ENCODE data around the gene NCKAP5. TPM values are rescaled to one million over a fixed set of nuclear protein-coding genes. Genes with fewer than 3 reads are reported as not detected.

Gene NCKAP5
- total and polyA plus RNA-seq, 2 experiments from 2014 or later: 2.2 to 5.5 TPM

DNA sequence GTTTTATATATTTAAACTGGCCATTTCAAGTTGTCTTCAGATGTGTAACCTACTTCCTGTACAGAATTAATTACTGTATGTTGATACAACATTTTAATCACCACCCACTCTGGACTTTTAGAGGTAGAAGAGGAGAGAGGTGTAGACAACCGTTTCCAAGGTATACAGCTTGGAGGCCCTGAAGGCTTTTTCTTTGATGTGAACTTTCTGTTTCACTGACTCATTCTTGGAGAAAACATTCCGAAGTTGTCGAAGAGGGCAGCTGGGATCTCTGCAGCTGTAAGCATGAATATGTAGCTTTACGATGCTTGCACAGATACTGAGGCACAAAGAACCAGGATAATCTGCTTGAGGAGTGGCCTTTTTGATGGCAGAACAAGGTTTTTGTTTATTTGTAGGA lies 137.0 kb downstream of the NCKAP5 start:
- Histone ChIP-seq H2AFZ (no peak overlapping the region), H3K4me2 (no peak overlapping the region)

DNA sequence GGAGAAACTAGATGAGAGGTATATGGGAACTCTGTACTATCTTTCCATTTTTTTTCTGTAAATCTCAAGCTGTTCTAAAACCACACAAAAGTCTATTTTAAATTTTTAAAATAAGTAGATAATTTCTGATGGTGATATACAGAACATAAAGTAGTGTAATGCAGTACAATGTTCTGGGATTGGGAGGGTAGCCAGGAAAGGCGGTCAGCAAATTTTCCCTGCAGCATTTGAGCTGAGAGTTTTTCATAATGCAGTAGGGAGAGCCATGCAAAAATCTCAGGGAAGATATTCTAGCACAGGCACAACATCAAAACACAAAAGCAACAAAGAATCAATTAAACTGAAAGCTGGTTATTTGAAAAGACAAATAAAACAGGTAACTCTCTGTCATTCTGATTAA lies 141.5 kb downstream of the NCKAP5 start:
- Histone ChIP-seq H3K4me1 (ENCODE audit: insufficient read depth) (peaks cover 7% of the 10 kb centered on the region), H3K9me3 (ENCODE audit: low read depth) (no peaks in the 10 kb centered on the region), H3K36me3 (replicated peaks; ENCODE audit: insufficient read depth, low read depth) (no peaks in the 10 kb centered on the region), H3K79me2 (no peaks in the 10 kb centered on the region), H2AFZ (no peak overlapping the region), H3K27me3 (no peaks in the 10 kb centered on the region), H3K9me2 (replicated peaks; ENCODE audit: insufficient read depth) (no peaks in the 10 kb centered on the region), H3K27ac (no peak overlapping the region), H4K20me1 (ENCODE audit: insufficient read depth, poor library complexity, severe bottlenecking) (no peaks in the 10 kb centered on the region), H3K4me3 (no peak overlapping the region), H3K4me2 (no peak overlapping the region)
- DNase-seq (ENCODE audit: low spot score): no peak
- WGBS (ENCODE audit: low lambda C conversion rate, missing lambda C conversion rate): 93% methylated on average over 1 of the region's 1 CpG
- no peak for TF ChIP-seq EZH2phosphoT487 (IDR thresholded peaks at IDR 0.05; ENCODE audit: low read depth, severe bottlenecking, unreplicated experiment)
- no peak for TF ChIP-seq EZH2 (IDR thresholded peaks at IDR 0.05; ENCODE audit: borderline replicate concordance)
- TF ChIP-seq, protein P1, sequence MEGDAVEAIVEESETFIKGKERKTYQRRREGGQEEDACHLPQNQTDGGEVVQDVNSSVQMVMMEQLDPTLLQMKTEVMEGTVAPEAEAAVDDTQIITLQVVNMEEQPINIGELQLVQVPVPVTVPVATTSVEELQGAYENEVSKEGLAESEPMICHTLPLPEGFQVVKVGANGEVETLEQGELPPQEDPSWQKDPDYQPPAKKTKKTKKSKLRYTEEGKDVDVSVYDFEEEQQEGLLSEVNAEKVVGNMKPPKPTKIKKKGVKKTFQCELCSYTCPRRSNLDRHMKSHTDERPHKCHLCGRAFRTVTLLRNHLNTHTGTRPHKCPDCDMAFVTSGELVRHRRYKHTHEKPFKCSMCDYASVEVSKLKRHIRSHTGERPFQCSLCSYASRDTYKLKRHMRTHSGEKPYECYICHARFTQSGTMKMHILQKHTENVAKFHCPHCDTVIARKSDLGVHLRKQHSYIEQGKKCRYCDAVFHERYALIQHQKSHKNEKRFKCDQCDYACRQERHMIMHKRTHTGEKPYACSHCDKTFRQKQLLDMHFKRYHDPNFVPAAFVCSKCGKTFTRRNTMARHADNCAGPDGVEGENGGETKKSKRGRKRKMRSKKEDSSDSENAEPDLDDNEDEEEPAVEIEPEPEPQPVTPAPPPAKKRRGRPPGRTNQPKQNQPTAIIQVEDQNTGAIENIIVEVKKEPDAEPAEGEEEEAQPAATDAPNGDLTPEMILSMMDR (IDR thresholded peaks at IDR 0.05; ENCODE audit: poor library complexity): no peak

More for the DNA sequence above, 137.0 kb downstream of the NCKAP5 start:
- H3K9me2 ChIP-seq (replicated peaks; ENCODE audit: insufficient read depth): no peaks in the 10 kb centered on the region
- H3K4me3 ChIP-seq: no peak overlapping the region
- no peaks in the 10 kb centered on the region for H3K27me3 ChIP-seq
- no peaks in the 10 kb centered on the region for H3K79me2 ChIP-seq
- WGBS (ENCODE audit: low lambda C conversion rate, missing lambda C conversion rate): 20% methylated on average over 4 of the region's 4 CpGs
- TF ChIP-seq, protein P1 (IDR thresholded peaks at IDR 0.05; ENCODE audit: poor library complexity): no peak
- TF ChIP-seq EZH2 (IDR thresholded peaks at IDR 0.05; ENCODE audit: borderline replicate concordance): no peak
- TF ChIP-seq EZH2phosphoT487 (IDR thresholded peaks at IDR 0.05; ENCODE audit: low read depth, severe bottlenecking, unreplicated experiment): no peak
- H3K36me3 ChIP-seq (replicated peaks; ENCODE audit: insufficient read depth, low read depth): no peaks in the 10 kb centered on the region
- H4K20me1 ChIP-seq (ENCODE audit: insufficient read depth, poor library complexity, severe bottlenecking): no peaks in the 10 kb centered on the region
- no peak overlapping the region for H3K27ac ChIP-seq
- peak; percentile 30 for DNase-seq (ENCODE audit: low spot score)
- no peaks in the 10 kb centered on the region for H3K4me1 ChIP-seq (ENCODE audit: insufficient read depth)
- H3K9me3 ChIP-seq (ENCODE audit: low read depth): no peaks in the 10 kb centered on the region

DNA sequence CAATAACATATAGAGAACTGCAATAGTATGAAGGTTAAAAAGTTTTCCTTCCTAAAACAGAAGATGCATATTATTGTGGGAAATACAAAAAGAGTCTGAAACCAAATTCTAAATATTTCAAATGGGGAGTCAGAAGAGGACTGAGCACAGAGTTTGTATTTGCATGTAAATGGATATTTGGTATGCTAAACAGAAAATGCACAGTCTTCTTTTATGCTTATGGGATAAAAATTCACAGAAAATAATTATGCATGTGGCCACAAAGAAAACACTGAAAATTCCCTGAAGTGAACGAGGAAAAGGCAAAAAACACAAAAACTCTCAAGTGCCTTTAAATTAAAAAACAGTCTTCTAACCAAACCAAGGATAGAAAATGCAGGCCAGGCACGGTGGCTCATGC lies 142.7 kb downstream of the NCKAP5 start:
- Histone ChIP-seq H3K4me2 (no peak overlapping the region), H3K9me3 (ENCODE audit: low read depth) (no peaks in the 10 kb centered on the region), H3K79me2 (no peaks in the 10 kb centered on the region), H3K36me3 (replicated peaks; ENCODE audit: insufficient read depth, low read depth) (no peaks in the 10 kb centered on the region), H3K27ac (no peak overlapping the region), H3K27me3 (no peaks in the 10 kb centered on the region), H2AFZ (no peak overlapping the region), H4K20me1 (ENCODE audit: insufficient read depth, poor library complexity, severe bottlenecking) (no peaks in the 10 kb centered on the region), H3K4me3 (no peak overlapping the region), H3K4me1 (ENCODE audit: insufficient read depth) (peaks cover 14% of the 10 kb centered on the region), H3K9me2 (replicated peaks; ENCODE audit: insufficient read depth) (no peaks in the 10 kb centered on the region)
- WGBS (ENCODE audit: low lambda C conversion rate, missing lambda C conversion rate): 65% methylated on average over 2 of the region's 2 CpGs
- no peak for DNase-seq (ENCODE audit: low spot score)
- TF ChIP-seq EZH2phosphoT487 (IDR thresholded peaks at IDR 0.05; ENCODE audit: low read depth, severe bottlenecking, unreplicated experiment) (no peak), EZH2 (IDR thresholded peaks at IDR 0.05; ENCODE audit: borderline replicate concordance) (no peak)
- TF ChIP-seq, protein P1 (IDR thresholded peaks at IDR 0.05; ENCODE audit: poor library complexity): no peak

DNA sequence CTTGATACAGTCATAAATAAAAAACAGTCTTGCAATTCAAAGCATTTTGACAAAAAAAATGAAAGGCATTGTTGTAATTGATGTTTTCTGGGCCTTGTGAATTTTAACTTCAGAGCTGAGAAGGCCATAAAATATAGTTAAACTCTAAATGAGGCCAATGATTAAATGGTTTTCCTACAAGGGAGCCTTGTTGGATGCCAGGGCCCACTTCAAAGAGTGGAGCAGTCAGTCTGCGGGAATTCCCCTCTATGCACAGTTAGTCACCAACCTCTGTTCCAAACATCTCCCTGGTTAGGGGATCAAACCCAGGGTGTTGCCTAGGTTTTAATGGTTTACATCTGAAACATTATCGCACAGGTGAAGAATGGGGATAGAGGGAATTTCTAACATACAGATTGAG lies 143.4 kb downstream of the NCKAP5 start:
- H3K4me3 ChIP-seq: no peak overlapping the region
- WGBS (ENCODE audit: low lambda C conversion rate, missing lambda C conversion rate): 87% methylated on average over 2 of the region's 2 CpGs
- no peak overlapping the region for H2AFZ ChIP-seq
- H3K27me3 ChIP-seq: no peaks in the 10 kb centered on the region
- TF ChIP-seq EZH2 (IDR thresholded peaks at IDR 0.05; ENCODE audit: borderline replicate concordance) (no peak), EZH2phosphoT487 (IDR thresholded peaks at IDR 0.05; ENCODE audit: low read depth, severe bottlenecking, unreplicated experiment) (no peak)
- TF ChIP-seq, protein P1 (IDR thresholded peaks at IDR 0.05; ENCODE audit: poor library complexity): no peak
- peaks cover 14% of the 10 kb centered on the region for H3K4me1 ChIP-seq (ENCODE audit: insufficient read depth)
- no peak overlapping the region for H3K4me2 ChIP-seq
- no peaks in the 10 kb centered on the region for H3K36me3 ChIP-seq (replicated peaks; ENCODE audit: insufficient read depth, low read depth)
- no peaks in the 10 kb centered on the region for H3K79me2 ChIP-seq
- H3K27ac ChIP-seq: no peak overlapping the region
- no peaks in the 10 kb centered on the region for H3K9me3 ChIP-seq (ENCODE audit: low read depth)
- no peak for DNase-seq (ENCODE audit: low spot score)
- no peaks in the 10 kb centered on the region for H4K20me1 ChIP-seq (ENCODE audit: insufficient read depth, poor library complexity, severe bottlenecking)
- H3K9me2 ChIP-seq (replicated peaks; ENCODE audit: insufficient read depth): no peaks in the 10 kb centered on the region
